GM23338 (cell line): Measurements from ENCODE around the gene TTC28.

Source experiments
- CTCF ChIP-seq, 2 experiments: fragments of 200-600 bp in 1 of 2; sonication (generic) in 1 of 2; conservative IDR thresholded peaks; 2 replicates each; pipeline versions ENCODE4 v1.5.1 to v1.6.1; 2016 to 2017; ENCODE audit warnings: antibody characterized with exemption in 2 of 2, low read depth in 2 of 2, mild to moderate bottlenecking in 2 of 2, moderate library complexity in 1 of 2
- EZH2 ChIP-seq: fragments of 200-600 bp; sonication (generic); IDR thresholded peaks from one replicate; pipeline ENCODE4 v1.8.0; 2017; ENCODE audit warnings: antibody characterized with exemption, mild to moderate bottlenecking, low read depth; ENCODE audit not compliant: unreplicated experiment
- POLR2AphosphoS5 ChIP-seq: IDR thresholded peaks from 2 replicates; pipeline ENCODE4 v1.6.1; 2016; ENCODE audit warnings: antibody characterized with exemption, low read depth
- REST ChIP-seq: IDR thresholded peaks from one replicate; pipeline ENCODE4 v1.6.1; 2018; ENCODE audit warnings: antibody characterized with exemption; ENCODE audit not compliant: unreplicated experiment
- STAT1 ChIP-seq: IDR thresholded peaks from one replicate; pipeline ENCODE4 v1.6.1; 2016; ENCODE audit warnings: antibody characterized with exemption; ENCODE audit not compliant: unreplicated experiment

- TF ChIP-seq CTCF (conservative IDR thresholded peaks at IDR 0.05; ENCODE audit: low read depth in 2 of 2) (no peak), POLR2AphosphoS5 (no peak), STAT1 (no peak), EZH2 (no peak), REST (no peak)
Observed at GRCh38 chr22:28357193-28357592, 322.4 kb downstream of the TTC28 start.
